Activated CD4-positive, alpha-beta T cell treated with anti-CD3 and anti-CD28 coated beads for 4 hours (primary cell): ENCODE measurements around the gene MANBA.
"Not testable (repeated sequence)": the region's sequence is repeated elsewhere in the genome, so short reads cannot be mapped to it uniquely, and the experiment has no call there.

Source experiments
- DNase-seq, 2 donors: peaks; one replicate each; pipeline ENCODE4 v3.0.0-alpha.2; 2020

Gene MANBA

DNA sequence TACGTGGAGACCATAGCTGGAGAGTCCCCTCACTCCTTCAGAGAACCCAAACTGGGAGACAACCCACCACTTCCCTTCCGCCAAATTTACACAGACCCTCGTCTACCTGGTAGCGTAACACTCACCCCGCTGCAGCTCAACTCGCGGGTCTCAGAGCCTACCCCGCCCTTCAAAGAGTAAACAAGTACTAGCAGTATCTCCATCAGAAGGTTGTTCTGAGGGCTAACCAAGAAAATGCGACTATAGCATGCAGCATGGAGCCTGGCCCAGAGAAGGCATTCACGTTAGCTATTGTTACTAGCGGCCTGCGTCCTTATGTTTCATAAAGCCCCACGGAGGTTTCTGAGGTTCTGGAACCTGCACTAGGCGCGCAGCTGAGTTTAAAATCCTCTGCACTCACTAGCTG, 531 bp upstream of the MANBA start:
- DNase-seq: peak in 1 of 2 donors; percentile 6

DNA sequence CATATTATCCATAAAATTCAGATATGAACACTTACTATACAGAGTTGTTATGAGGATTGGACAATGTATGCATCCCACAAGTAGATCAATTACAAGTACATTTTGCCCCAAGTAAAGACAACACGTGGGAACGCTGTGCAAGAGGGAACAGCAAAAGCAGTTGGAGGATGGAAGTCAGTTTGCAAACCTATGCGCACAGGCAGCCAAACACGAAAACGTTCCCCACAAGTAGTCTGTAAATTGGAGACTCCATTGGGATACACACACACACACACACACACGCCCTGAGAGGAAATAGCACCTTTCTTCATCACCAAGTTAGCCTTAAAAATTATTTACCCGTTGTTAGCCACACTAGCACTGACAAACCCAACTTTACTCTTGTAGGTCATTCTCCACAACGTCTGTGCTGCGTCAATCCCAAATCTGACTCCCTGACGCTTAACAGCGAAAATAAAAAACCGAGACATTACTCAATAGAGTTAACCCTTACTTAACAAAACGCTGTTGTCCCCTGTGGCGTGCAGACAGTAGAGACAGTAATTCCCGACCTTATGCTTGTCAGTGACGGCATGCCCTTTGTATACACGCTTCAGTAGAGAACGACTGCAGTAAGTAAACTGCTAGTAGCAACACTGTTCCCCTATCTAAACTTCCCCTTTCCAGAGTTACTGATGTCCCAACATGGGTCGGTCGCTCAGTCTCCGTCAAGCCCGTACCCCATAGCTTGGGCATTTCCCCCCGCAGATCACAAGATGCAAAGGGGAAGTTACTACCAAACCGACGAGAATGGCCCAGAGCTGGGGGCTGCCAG, 730 bp downstream of the MANBA start:
- DNase-seq: peak in 1 of 2 donors; percentile 9

- no peak for DNase-seq
Measured at GRCh38 chr4:102758241-102759160, 2.3 kb downstream of the MANBA start.

GRCh38 chr4:102757681-102758080, 3.1 kb downstream of the MANBA start:
- DNase-seq: no peak

DNA sequence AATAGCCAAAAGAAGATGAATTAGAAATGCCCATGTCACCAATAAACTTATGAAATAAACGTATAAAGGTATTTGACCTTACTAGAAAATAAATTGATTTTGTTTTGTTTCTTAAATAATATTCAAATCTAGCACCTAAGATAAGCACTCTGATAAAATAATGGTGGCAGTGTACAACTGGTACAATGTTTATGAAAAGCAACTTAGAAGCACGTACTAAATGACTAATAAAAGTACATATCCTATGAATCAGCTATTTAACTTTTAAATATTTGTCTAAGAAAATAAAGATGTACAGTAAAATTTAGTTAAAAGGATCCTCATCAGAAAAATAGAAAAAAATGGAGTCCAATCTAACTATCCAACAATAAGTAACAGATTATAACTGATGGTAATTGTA, 6.7 kb downstream of the MANBA start:
- no peak for DNase-seq

DNA sequence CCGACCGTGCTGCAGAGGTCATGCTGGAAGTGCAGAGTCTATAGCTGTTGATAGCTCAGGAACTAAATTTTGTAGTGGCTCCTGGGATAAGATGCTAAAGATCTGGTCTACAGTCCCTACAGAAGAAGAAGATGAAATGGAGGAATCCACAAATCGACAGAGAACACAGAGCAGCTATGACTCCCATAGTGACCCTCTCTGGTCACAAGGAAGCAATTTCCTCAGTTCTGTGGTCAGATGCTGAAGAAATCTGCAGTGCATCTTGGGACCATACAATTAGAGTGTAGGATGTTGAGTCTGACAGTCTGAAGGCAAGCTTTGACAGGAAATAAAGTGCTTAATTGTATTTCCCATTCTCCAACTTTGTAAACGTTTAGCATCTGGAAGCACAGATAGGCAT, 8.8 kb downstream of the MANBA start:
- DNase-seq: no peak

- DNase-seq: not testable (repeated sequence)
Measured at GRCh38 chr4:102743352-102743751, 17.4 kb downstream of the MANBA start.

DNA sequence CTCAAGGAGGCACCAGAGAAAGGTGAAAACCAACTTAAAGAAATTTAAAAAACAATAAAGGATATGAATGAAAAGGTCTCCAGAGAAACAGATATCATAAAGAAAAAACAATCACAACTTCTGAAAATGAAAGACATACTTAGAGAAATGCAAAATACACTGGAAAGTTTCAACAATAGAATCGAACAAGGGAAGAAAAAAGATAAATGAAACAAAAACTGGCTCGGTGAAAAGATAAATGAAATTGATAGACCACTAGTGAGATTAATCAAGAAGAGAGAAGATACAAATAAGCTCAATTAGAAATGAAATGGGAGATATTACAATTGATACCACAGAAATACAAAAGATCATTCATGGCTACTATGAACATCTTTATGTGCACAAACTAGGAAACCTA, 22.0 kb downstream of the MANBA start:
- not testable (repeated sequence) for DNase-seq

DNA sequence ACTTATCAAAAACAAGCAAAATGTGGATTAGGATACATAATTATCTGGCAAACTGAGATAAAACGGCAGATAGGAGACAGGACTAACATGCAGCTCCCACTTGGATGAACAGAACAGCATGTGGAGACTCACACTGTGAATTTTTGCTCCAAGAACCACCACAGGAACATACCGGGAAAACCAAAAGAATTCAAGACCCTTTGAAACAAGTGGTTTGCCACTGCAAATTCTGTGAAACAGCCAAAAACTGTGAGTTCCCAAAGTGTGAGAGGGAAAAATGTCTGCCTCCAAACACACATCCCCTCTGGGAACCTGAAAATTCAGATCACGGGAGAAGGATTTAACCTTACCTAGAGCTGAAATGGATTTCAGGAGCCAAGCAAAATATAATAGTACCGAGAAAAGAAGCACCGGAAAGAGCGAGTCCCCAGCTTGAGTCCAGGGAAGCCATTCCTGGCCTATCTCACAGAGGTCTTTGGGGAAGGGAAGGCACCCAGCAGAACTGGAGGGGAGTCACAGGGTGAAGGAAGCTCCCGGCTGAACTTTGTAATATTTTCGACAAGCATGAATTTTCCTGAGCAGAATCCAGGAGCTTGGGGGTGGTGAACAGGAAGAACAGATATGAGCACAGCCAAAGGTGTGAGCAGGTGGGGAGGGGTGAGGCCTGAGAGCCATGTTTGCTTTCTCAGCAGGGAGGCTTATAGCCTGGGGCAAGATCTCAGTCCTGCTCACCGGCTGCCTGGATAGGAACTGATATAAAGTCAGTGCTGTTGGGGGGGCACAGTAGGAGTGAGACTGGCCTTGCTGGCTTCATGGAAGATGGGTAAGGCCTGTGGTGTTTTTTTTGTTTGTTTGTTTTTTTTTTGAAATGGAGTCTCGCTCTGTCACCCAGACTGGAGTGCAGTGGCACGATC, 23.9 kb downstream of the MANBA start:
- no peak for DNase-seq

DNA sequence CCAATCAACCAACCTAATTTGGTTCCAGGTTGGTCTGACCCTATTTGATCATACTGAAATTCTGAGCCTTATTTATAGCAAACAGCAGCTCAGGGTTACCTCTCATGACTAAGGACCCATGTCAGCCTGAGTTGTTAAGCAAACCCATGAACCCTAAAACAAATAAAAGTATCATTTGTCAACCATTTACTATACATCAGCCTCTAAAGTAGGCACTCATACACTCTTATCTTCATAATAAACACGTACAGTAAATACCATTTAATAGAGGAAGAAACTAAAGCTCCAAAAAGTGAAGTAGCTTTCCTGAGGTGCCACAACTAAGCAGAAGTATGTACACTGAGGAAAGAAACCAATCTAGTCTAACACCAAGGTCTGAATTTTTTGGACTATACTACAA, 25.2 kb downstream of the MANBA start:
- DNase-seq: no peak

- DNase-seq: no peak
Measured at GRCh38 chr4:102734591-102735385, 26.0 kb downstream of the MANBA start.

DNA sequence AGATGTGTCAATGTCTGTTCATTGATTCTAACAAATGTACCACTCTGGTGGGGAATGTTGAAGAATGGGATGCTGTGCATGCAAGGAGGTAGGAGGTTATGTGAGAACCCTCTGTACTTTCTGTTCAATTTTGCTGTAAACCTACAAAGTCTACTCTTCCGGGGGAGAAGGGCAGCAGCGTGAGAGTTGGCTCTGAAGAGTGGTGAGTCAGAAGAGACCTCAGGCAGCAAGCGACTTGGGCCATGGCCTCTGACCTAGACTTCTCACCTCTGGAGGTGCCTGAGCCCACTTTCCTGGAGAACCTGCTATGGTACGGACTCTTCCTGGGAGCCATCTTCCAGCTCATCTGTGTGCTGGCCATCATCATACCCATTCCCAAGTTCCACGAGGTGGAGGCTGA, 26.7 kb downstream of the MANBA start:
- DNase-seq: no peak

DNA sequence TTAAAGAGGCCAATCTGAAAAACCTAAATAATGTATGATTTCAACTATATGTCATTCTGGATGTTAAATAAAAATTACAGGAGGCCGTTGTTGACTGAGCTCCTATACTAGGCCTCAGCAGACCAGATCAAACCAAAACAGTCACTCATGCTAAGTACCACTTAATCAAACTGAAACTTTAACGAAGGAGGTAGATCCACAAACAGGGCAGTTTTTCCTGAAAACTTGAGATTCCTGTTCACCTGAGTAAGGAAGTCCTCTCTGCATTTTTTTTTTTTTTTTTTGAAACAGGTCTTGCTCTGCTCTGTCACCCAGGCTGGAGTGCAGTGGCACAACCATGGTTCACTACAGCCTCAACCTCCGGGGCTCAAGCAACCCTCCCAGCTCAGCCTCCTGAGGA, 27.7 kb downstream of the MANBA start:
- DNase-seq: no peak

GRCh38 chr4:102732678-102733077, 28.1 kb downstream of the MANBA start:
- DNase-seq: no peak

DNA sequence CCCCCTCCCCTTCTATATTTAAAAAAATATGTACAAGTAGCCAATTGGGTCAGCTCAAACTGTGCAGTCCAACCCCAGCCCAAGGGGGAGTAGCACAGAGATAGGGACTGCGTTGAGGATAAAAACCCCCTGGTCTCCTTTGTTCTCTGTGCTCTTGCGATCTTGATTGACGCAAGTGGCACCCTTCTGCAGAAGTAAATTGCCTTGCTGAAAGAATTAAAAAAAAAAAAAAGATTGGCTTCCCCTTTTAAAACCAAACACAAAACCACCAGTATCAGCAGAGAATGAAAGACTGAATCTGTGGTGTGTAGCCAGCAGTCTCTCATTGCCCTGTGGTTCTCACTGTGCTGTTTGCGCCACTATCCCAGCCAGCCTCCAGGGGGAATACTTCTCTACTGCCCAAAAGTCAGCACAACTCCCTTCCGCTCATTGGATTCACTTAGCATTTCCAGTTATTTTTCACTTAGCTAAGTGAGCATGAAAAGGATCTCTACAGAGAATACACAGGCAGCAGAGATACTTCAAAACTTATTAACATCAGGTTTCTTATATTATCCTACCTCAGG, 29.7 kb downstream of the MANBA start:
- no peak for DNase-seq

- not testable (repeated sequence) for DNase-seq
Measured at GRCh38 chr4:102729486-102729885, 31.3 kb downstream of the MANBA start.

DNA sequence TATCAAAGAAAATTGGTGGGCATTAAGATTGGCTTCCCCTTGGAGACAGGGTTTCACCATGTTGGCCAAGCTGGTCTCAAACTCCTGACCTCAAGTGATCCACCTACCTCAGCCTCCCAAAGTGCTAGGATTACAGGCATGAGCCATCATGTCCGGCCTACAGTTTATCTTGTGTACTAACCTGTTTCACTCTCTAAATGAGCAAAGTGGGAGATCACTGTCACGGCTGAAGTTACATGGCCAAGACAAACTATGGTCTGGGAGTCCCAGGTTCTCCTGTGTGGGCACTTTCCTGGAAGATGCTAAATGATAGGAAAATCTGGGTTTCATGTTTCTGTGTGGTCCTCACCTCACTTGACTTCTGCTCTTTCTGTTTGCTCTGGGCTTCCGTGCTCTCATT, 33.8 kb downstream of the MANBA start:
- DNase-seq: not testable (repeated sequence)

- DNase-seq: no peak
Measured at GRCh38 chr4:102726068-102726467, 34.7 kb downstream of the MANBA start.

DNA sequence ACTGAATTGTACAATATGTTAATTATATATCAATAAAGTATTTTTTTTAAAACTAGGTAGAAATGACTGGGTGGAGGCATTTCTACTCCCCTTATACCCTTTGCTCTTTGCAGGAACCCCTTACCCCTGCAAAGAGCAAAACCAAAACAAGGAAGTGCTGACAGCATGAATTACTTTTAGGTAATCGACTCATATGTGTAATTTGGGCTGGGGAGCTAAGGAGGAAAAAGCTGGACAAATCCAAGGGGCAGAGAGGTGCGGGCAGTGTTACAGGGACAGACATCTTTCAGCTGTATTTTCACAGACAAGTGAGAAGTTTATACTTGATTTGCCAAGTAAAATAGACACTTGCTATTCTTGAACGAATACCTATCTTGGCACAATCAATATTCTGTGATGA, 35.5 kb downstream of the MANBA start:
- DNase-seq: no peak

GRCh38 chr4:102723511-102723910, 37.3 kb downstream of the MANBA start:
- no peak for DNase-seq

- DNase-seq: no peak
Measured at GRCh38 chr4:102722740-102723139, 38.0 kb downstream of the MANBA start.
